Endothelial cell (in vitro differentiated cells): ENCODE results near the gene PEX11A. TPM values are rescaled to one million over a fixed set of nuclear protein-coding genes. Genes with fewer than 3 reads are reported as not detected.

ENCODE experiments used
- DNase-seq: peaks from one replicate; pipeline ENCODE4 v3.0.0; 2021; ENCODE audit warnings: low spot score
- H3K27ac Mint-ChIP-seq: one replicate; pipeline ENCODE4 v1.8.0; 2021; ENCODE audit warnings: mixed read lengths, inconsistent platforms; ENCODE audit not compliant: unreplicated experiment
- H3K27me3 Mint-ChIP-seq: one replicate; pipeline ENCODE4 v1.8.0; 2021; ENCODE audit warnings: mild to moderate bottlenecking, moderate library complexity, mixed read lengths, inconsistent platforms; ENCODE audit not compliant: unreplicated experiment
- H3K36me3 Mint-ChIP-seq: one replicate; pipeline ENCODE4 v1.8.0; 2021; ENCODE audit warnings: mild to moderate bottlenecking, low read depth, mixed read lengths, inconsistent platforms; ENCODE audit not compliant: unreplicated experiment
- H3K4me1 Mint-ChIP-seq: one replicate; pipeline ENCODE4 v1.8.0; 2021; ENCODE audit warnings: mild to moderate bottlenecking, mixed read lengths, inconsistent platforms; ENCODE audit not compliant: unreplicated experiment
- H3K4me3 Mint-ChIP-seq: one replicate; pipeline ENCODE4 v1.8.0; 2021; ENCODE audit warnings: mild to moderate bottlenecking, mixed read lengths, inconsistent platforms; ENCODE audit not compliant: unreplicated experiment
- H3K9me3 Mint-ChIP-seq: one replicate; pipeline ENCODE4 v1.8.0; 2021; ENCODE audit warnings: mixed read lengths, inconsistent platforms; ENCODE audit not compliant: unreplicated experiment
- CTCF ChIP-seq: fragments of 200-600 bp; sonication (generic); IDR thresholded peaks from one replicate; pipeline ENCODE4 v1.5.0; 2021; ENCODE audit warnings: antibody characterized with exemption; ENCODE audit not compliant: unreplicated experiment
- total RNA-seq: library from RNA; stranded (reverse); fragmentation: NEBNext Ultra II Directional; extraction: Animal tissue kit (Norgen Biotek cat#: 25700); gene quantifications from one replicate; pipeline ENCODE4 v1.2.1, GENCODE V29; 2021; ENCODE audit not compliant: unreplicated experiment

Gene PEX11A
- total RNA-seq, 1 donor from 2014 or later = 4.5 TPM

- peaks cover 3% of the 10 kb centered on the region for H3K27me3 Mint-ChIP-seq
- DNase-seq = no peak
Measured at GRCh38 chr15:89680282-89680873, 10.2 kb downstream of the PEX11A start.

GRCh38 chr15:89679212-89679611, 11.3 kb downstream of the PEX11A start, which contains the start of gene PLIN1:
Gene PLIN1, minus strand, starts transcription at chr15:89679367. Its CDS starts 1,878 bp downstream, at chr15:89677489.
- Mint-ChIP-seq H3K27me3 (peaks cover 3% of the 10 kb centered on the region), H3K9me3 (no peaks in the 10 kb centered on the region), H3K36me3 (peaks cover 3% of the 10 kb centered on the region), H3K4me1 (no peaks in the 10 kb centered on the region), H3K4me3 (no peak within 1 kb of the TSS), H3K27ac (no peak within 1 kb of the TSS)
- TF ChIP-seq CTCF = no peak
- DNase-seq = no peak

More at GRCh38 chr15:89680282-89680873, 10.2 kb downstream of the PEX11A start:
- H3K4me3 Mint-ChIP-seq = no peak overlapping the region
- no peaks in the 10 kb centered on the region for H3K36me3 Mint-ChIP-seq
- H3K4me1 Mint-ChIP-seq = no peaks in the 10 kb centered on the region
- H3K27ac Mint-ChIP-seq = no peak overlapping the region
- no peaks in the 10 kb centered on the region for H3K9me3 Mint-ChIP-seq
- TF ChIP-seq CTCF = no peak

GRCh38 chr15:89677381-89677780, 13.2 kb downstream of the PEX11A start:
- no peak for DNase-seq
- Mint-ChIP-seq H3K27me3 (peaks cover 3% of the 10 kb centered on the region), H3K27ac (no peak overlapping the region), H3K9me3 (no peaks in the 10 kb centered on the region), H3K4me3 (no peak overlapping the region), H3K36me3 (peaks cover 9% of the 10 kb centered on the region), H3K4me1 (no peaks in the 10 kb centered on the region)
- no peak for TF ChIP-seq CTCF

- H3K4me3 Mint-ChIP-seq = no peak overlapping the region
- TF ChIP-seq CTCF = no peak
- no peaks in the 10 kb centered on the region for H3K4me1 Mint-ChIP-seq
- DNase-seq = no peak
- peaks cover 9% of the 10 kb centered on the region for H3K36me3 Mint-ChIP-seq
- no peaks in the 10 kb centered on the region for H3K9me3 Mint-ChIP-seq
- H3K27me3 Mint-ChIP-seq = peaks cover 1% of the 10 kb centered on the region
- H3K27ac Mint-ChIP-seq = no peak overlapping the region
Measured at GRCh38 chr15:89675606-89676005, 14.9 kb downstream of the PEX11A start.

GRCh38 chr15:89674526-89674925, 16.0 kb downstream of the PEX11A start:
- H3K27ac Mint-ChIP-seq = no peak overlapping the region
- peaks cover 3% of the 10 kb centered on the region for H3K27me3 Mint-ChIP-seq
- no peaks in the 10 kb centered on the region for H3K9me3 Mint-ChIP-seq
- peak overlapping the region; percentile 54 for H3K4me3 Mint-ChIP-seq
- peaks cover 9% of the 10 kb centered on the region for H3K36me3 Mint-ChIP-seq
- no peaks in the 10 kb centered on the region for H3K4me1 Mint-ChIP-seq
- no peak for DNase-seq
- no peak for TF ChIP-seq CTCF
